ENCODE measurements around the gene DNAH2.

DNA sequence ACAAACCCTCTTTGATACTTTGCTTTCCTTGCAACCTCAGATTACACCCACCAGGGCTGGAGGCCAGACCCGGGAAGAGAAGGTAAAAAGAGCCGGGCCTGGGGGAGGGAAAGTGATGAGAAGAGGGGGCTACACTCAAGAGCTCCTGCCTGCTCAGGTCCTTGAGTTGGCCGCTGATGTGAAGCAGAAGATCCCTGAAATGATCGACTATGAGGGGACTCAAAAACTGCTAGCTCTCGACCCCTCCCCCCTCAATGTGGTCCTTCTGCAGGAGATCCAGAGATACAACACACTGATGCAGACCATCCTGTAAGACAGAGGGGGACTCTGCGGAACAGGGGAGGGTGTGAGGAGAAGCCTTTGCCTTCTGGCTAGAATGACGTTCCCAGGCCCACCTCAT is 113.7 kb downstream of the DNAH2 start:
- TF ChIP-seq CTCF (IDR thresholded peaks at IDR 0.05) (no peak), POLR2A (IDR thresholded peaks at IDR 0.05) (no peak)
